Small intestine (tissue), 7 donors: ENCODE data around the gene NCAM1. TPM values are rescaled to one million over a fixed set of nuclear protein-coding genes. Genes with fewer than 3 reads are reported as not detected.
"Not testable (repeated sequence)": the region's sequence is repeated elsewhere in the genome, so short reads cannot be mapped to it uniquely, and the experiment has no call there.

Experiments used
- DNase-seq, 2 donors: peaks; one replicate each; pipeline versions ENCODE4 v3.0.0 to v3.0.0-alpha.2; 2013
- FAIRE-seq: peaks from 2 replicates; lab custom pipeline; 2012; peaks lifted over from hg19 to GRCh38; lab: Jason Lieb, UNC
- H3K27ac ChIP-seq, 3 donors: one replicate each; pipeline ENCODE4 v1.5.1; 2013; ENCODE audit warnings: low read length in 2 of 3, mild to moderate bottlenecking in 2 of 3, control low read depth in 1 of 3, inconsistent platforms in 1 of 3, low read depth in 1 of 3, moderate library complexity in 1 of 3
- H3K27me3 ChIP-seq, 3 donors: one replicate each; pipeline ENCODE4 v1.6.1; 2013; ENCODE audit warnings: low read length in 3 of 3, inconsistent platforms in 1 of 3; ENCODE audit not compliant: control insufficient read depth in 3 of 3, insufficient read depth in 3 of 3
- H3K36me3 ChIP-seq, 3 donors: one replicate each; pipeline ENCODE4 v1.6.1; 2013; ENCODE audit warnings: low read length in 3 of 3, inconsistent platforms in 1 of 3, low read depth in 1 of 3, mild to moderate bottlenecking in 1 of 3, moderate library complexity in 1 of 3; ENCODE audit not compliant: control insufficient read depth in 3 of 3, insufficient read depth in 2 of 3
- H3K4me1 ChIP-seq, 3 donors: one replicate each; pipeline ENCODE4 v1.6.1; 2013; ENCODE audit warnings: low read length in 2 of 3, inconsistent platforms in 1 of 3, low read depth in 1 of 3, mild to moderate bottlenecking in 1 of 3, moderate library complexity in 1 of 3; ENCODE audit not compliant: control insufficient read depth in 3 of 3, insufficient read depth in 2 of 3
- H3K4me3 ChIP-seq, 3 donors: one replicate each; pipeline ENCODE4 v1.5.1; 2013; ENCODE audit warnings: low read length in 3 of 3, control low read depth in 1 of 3, inconsistent platforms in 1 of 3, low read depth in 1 of 3, mild to moderate bottlenecking in 1 of 3, moderate library complexity in 1 of 3
- H3K9me3 ChIP-seq, 2 donors: one replicate each; pipeline ENCODE4 v1.6.1; 2013; ENCODE audit warnings: low read depth in 1 of 2, low read length in 1 of 2; ENCODE audit not compliant: control insufficient read depth in 2 of 2, insufficient read depth in 1 of 2
- WGBS, 3 donors: extraction: QIAGEN DNeasy Blood & Tissue Kit; methylation state at CpG; one replicate each; pipeline ENCODE4 v1.1.7; 2013; 5-methylcytosine and 5-hydroxymethylcytosine counted together
- polyA plus RNA-seq, 4 donors: library from polyadenylated mRNA; stranded (reverse) in 3 of 4; unstranded in 1 of 4; fragments of 200-250 nt in 3 of 4; fragments of 120-200 nt in 1 of 4; gene quantifications; one replicate each; pipeline versions ENCODE4 v1.2.1 to v1.2.3, GENCODE V29; 2013
- donor health status: healthy with polysubstance abuse.
- donor health status: control.
- donor health status: control.
- donor health status: Bipolar disorder and iron deficiency.
- donor health status: healthy.

NCAM1 gene
- polyA plus RNA-seq, 4 donors, result 0.67 to 16.2 (median 9.1) TPM

GRCh38 chr11:113287801-113288200, 326.6 kb downstream of the NCAM1 start:
- H3K4me3 ChIP-seq, result no peak overlapping the region
- no peaks in the 10 kb centered on the region for H3K9me3 ChIP-seq
- no peaks in the 10 kb centered on the region for H3K27me3 ChIP-seq
- FAIRE-seq (no peak), DNase-seq (peak in 1 of 2 donors; percentile 15)
- H3K36me3 ChIP-seq, result no peaks in the 10 kb centered on the region
- peaks cover 0 to 5% (median 0%) of the 10 kb centered on the region in 3 donors for H3K4me1 ChIP-seq
- 37 to 48% (median 45%) methylated on average over 3 of the region's 3 CpGs for WGBS, 3 donors
- no peak overlapping the region for H3K27ac ChIP-seq

GRCh38 chr11:113288286-113288863, 327.2 kb downstream of the NCAM1 start:
- WGBS, 3 donors, result 39 to 58% (median 43%) methylated on average over 6 of the region's 6 CpGs
- Histone ChIP-seq H3K27me3 (no peaks in the 10 kb centered on the region), H3K36me3 (no peaks in the 10 kb centered on the region), H3K4me3 (no peak overlapping the region), H3K4me1 (peaks cover 0 to 5% (median 0%) of the 10 kb centered on the region in 3 donors), H3K9me3 (no peaks in the 10 kb centered on the region), H3K27ac (no peak overlapping the region)
- no peak for FAIRE-seq
- peak in 1 of 2 donors; percentile 55 for DNase-seq

- no peaks in the 10 kb centered on the region for H3K9me3 ChIP-seq
- FAIRE-seq (no peak), DNase-seq (peak; percentile 47 to 70)
- WGBS, 3 donors, result 50 to 64% (median 54%) methylated on average over 10 of the region's 10 CpGs
- H3K27ac ChIP-seq, result no peak overlapping the region
- H3K36me3 ChIP-seq, result no peaks in the 10 kb centered on the region
- H3K4me1 ChIP-seq, result peaks cover 0 to 5% (median 0%) of the 10 kb centered on the region in 3 donors
- no peaks in the 10 kb centered on the region for H3K27me3 ChIP-seq
- H3K4me3 ChIP-seq, result no peak overlapping the region
Observed at GRCh38 chr11:113289431-113290187, 328.4 kb downstream of the NCAM1 start.

- no peak for FAIRE-seq
- 30 to 78% (median 40%) methylated on average over 5 of the region's 5 CpGs for WGBS, 3 donors
- H3K27me3 ChIP-seq, result no peaks in the 10 kb centered on the region
Observed at GRCh38 chr11:113293936-113294335, 332.7 kb downstream of the NCAM1 start.

GRCh38 chr11:113295993-113296392, 334.8 kb downstream of the NCAM1 start:
- Histone ChIP-seq H3K9me3 (peaks cover 0 to 3% of the 10 kb centered on the region in 2 donors), H3K4me3 (no peak overlapping the region), H3K27ac (no peak overlapping the region), H3K36me3 (no peaks in the 10 kb centered on the region), H3K27me3 (no peaks in the 10 kb centered on the region), H3K4me1 (no peaks in the 10 kb centered on the region)
- 83 to 86% (median 83%) methylated on average over 7 of the region's 7 CpGs for WGBS, 3 donors
- DNase-seq (no peak), FAIRE-seq (no peak)

More at GRCh38 chr11:113293936-113294335, 332.7 kb downstream of the NCAM1 start:
- Histone ChIP-seq H3K4me3 (no peak overlapping the region), H3K9me3 (peaks cover 0 to 3% of the 10 kb centered on the region in 2 donors), H3K4me1 (no peaks in the 10 kb centered on the region), H3K36me3 (no peaks in the 10 kb centered on the region), H3K27ac (no peak overlapping the region)
- DNase-seq, result no peak

GRCh38 chr11:113296447-113297205, 335.4 kb downstream of the NCAM1 start:
- Histone ChIP-seq H3K36me3 (no peaks in the 10 kb centered on the region), H3K27ac (no peak overlapping the region), H3K4me1 (no peaks in the 10 kb centered on the region), H3K4me3 (no peak overlapping the region), H3K9me3 (peaks cover 0 to 3% of the 10 kb centered on the region in 2 donors), H3K27me3 (no peaks in the 10 kb centered on the region)
- FAIRE-seq (no peak), DNase-seq (no peak)
- WGBS, 3 donors, result 83 to 91% (median 90%) methylated on average over 2 of the region's 2 CpGs

GRCh38 chr11:113298496-113298895, 337.3 kb downstream of the NCAM1 start:
- not testable (repeated sequence) for H3K27ac ChIP-seq, DNase-seq, H3K36me3 ChIP-seq, H3K4me3 ChIP-seq, H3K9me3 ChIP-seq, FAIRE-seq, H3K4me1 ChIP-seq, H3K27me3 ChIP-seq
- WGBS, 3 donors, result 84 to 93% (median 88%) methylated on average over 3 of the region's 3 CpGs

- no peaks in the 10 kb centered on the region for H3K9me3 ChIP-seq
- no peak for FAIRE-seq
- no peak for DNase-seq
- no peak overlapping the region for H3K27ac ChIP-seq
- H3K36me3 ChIP-seq, result no peaks in the 10 kb centered on the region
- no peaks in the 10 kb centered on the region for H3K27me3 ChIP-seq
- no peaks in the 10 kb centered on the region for H3K4me1 ChIP-seq
- no peak overlapping the region for H3K4me3 ChIP-seq
Observed at GRCh38 chr11:113304916-113305315, 343.7 kb downstream of the NCAM1 start.
